Left ventricle myocardium superior (tissue), 1 donor: ENCODE data around the gene PRRX2. TPM values are rescaled to one million over a fixed set of nuclear protein-coding genes. Genes with fewer than 3 reads are reported as not detected.
A peak's percentile ranks its signal among the peaks of the same experiment; 100 is the strongest.

ENCODE experiments used
- ATAC-seq: fragments of 200-7000 bp; cut with Tn5 transposase; one replicate; pipeline ENCODE4 v1.9.1; 2020; ENCODE audit warnings: mild to moderate bottlenecking, moderate library complexity
- DNase-seq: peaks from one replicate; pipeline ENCODE4 v3.0.0-alpha.2; 2020
- intact Hi-C: fragments of 100-400 bp; cut with micrococcal nuclease; formaldehyde crosslinking; loops from one replicate; pipeline ENCODE4 v1.11.0; 2022
- long read RNA-seq: library from polyadenylated mRNA; unstranded; transcript quantifications from one replicate; pipeline ENCODE4 v2.0.0, GENCODE V29; 2021
- total RNA-seq: library from RNA; stranded (reverse); fragmentation: NEBNext Ultra II Directional; extraction: Animal tissue kit (Norgen Biotek cat#: 25700); gene quantifications from one replicate; pipeline ENCODE4 v1.2.1, GENCODE V29; 2021
- donor health status: DM: no; HTN: yes; CAD: no; lungs with severe emphysema.

PRRX2 gene
- total RNA-seq = 0.20 TPM
- long read RNA-seq = 0 reads

DNA sequence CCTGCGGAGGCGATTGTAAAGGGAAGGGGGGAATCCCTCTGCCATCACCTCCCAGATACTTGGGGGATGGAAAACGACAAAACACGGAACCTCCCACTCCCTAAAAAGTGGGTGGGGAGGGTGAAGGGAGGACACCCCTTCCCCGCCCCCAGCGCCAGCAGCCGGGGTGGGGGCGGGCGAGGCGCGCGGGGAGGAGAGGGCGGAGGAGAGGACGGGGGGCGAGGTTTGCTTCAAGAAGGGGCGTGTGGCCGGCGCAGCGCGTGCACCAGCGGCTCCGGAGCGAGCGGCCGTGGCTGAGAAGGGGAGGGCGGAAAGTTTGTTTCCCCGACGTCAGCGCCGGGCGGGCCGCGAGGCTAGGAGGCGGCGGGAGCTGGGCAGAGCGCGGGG is at the start of gene PRRX2:
Gene PRRX2 (plus strand): TSS at position 259 of the 387 bp plus-strand sequence. CDS start 221 bp downstream, outside the sequence.
- DNase-seq (no peak), ATAC-seq (peak; percentile 69)
- intact Hi-C loops = no loop called here

GRCh38 chr9:129617167-129617566 is 48.3 kb upstream of the PRRX2 start:
- no peak for DNase-seq

GRCh38 chr9:129619787-129620668 is 45.4 kb upstream of the PRRX2 start:
- ATAC-seq (peak; percentile 33), DNase-seq (no peak)
- intact Hi-C loops = no loop called here

More at GRCh38 chr9:129617167-129617566, 48.3 kb upstream of the PRRX2 start:
- intact Hi-C loops = no loop called here
- no peak for ATAC-seq

DNA sequence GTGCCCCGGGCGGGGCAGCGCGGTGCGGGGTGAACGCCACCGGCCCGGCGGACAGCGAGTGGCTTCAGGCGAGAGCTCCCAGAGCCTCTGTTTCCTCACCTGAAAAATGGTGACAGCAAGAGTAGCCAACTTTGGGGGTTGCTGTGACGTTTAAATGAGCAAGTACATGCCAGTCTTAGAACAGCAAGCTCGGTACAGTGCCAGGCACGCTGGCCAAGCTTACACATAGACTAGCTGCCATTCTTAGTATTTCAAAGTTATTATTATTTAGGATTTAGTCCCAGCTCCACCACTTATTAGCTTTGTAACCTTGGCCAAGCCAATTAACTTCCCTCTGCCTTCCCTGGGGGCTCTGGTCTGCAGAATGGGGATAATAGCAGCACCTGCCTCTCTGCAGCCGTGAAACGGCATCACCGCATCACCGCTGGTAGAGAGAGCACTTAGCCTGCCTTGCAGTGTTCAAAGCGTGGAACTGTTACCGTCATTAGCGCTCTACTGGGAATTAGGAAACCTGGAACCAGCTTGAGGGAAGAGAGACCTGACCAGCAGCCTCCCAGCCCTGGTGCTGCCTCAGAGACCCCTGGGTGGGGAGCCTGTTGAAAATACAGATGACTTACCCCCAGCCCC is 44.7 kb upstream of the PRRX2 start, which contains the start of gene C9orf50:
Gene C9orf50 (minus strand): TSS at position 433 of the 627 bp plus-strand sequence. CDS start 527 bp downstream, outside the sequence.
- ATAC-seq (no peak), DNase-seq (no peak)
- intact Hi-C loops = no loop called here

GRCh38 chr9:129623331-129623730 is 42.1 kb upstream of the PRRX2 start:
- ATAC-seq (no peak), DNase-seq (no peak)
- intact Hi-C loops = no loop called here

- intact Hi-C loops = no loop called here
- ATAC-seq (no peak), DNase-seq (peak; percentile 71)
Measured at GRCh38 chr9:129624168-129624759, 41.2 kb upstream of the PRRX2 start.

GRCh38 chr9:129624947-129625346 is 40.5 kb upstream of the PRRX2 start:
- intact Hi-C loops = no loop called here
- no peak for DNase-seq

DNA sequence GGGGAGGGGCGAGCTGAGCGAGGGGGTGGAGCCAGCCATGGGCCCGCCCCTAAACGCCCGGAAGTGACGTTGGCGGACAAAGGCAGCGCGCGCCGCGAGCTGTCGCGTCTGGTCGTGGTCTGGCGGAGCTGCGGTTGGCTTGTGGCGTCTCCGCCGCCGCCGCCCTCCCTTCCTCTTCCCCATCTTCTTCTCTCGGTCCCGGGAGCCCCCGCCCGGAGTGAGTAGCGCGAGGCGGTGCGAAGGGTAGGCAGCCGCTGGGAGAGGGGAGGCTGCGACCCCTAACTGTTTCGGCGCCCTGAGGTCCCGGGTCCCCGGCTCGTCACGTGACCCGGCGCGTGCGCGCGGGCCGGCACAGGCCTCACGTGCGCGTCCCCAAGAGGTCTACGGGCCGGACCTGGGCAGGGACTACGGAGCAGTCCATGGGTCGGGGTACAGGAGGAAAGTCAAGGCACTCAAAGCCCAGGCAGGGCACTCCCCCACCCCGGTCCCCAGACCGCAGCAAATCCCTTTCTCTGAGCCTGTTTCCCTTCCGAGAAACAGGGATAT is 39.3 kb upstream of the PRRX2 start, which contains the start of gene NTMT1:
Gene NTMT1 (plus strand): TSS at position 85 of the 546 bp plus-strand sequence. CDS start 6,541 bp downstream, outside the sequence.
- peak; percentile 93 for DNase-seq
- peak; percentile 92 for ATAC-seq
- intact Hi-C loops = no loop called here

More at GRCh38 chr9:129624947-129625346, 40.5 kb upstream of the PRRX2 start:
- no peak for ATAC-seq

DNA sequence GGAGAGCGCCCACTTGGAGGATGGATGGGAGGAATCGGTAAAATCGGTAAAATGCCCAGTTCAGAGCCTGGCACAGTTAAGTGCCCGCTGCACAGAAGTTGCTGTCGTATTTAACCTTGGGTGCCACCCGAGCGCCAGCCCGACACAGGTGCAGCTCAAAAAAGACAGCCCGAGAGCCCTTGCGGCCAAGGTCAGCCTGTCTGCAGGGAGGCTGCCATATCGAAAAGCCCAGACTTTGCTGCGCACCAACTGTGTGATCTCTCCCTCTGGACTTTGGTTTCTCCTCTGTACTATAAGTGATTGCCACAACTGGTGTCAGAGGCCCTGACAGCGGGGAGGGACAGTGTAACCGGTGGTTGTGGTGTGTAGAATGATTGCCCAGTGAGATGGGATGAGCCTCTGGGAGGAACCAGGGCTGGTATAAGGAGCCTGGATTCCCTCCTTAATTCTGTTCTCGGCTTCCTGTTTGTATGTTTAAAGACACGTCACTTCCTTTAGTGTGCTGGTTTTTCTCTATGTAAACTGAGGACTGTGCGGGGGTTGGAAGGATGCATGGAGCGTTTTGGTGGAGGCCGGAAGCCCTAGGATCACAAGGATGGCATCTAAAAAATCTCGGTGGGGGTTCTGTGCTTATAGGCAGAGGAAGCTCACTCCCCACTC is 38.7 kb upstream of the PRRX2 start:
- intact Hi-C loops = no loop called here
- DNase-seq (peak; percentile 57), ATAC-seq (peak; percentile 41)

GRCh38 chr9:129627556-129628440 is 37.6 kb upstream of the PRRX2 start:
- intact Hi-C loops = no loop called here
- DNase-seq = no peak

GRCh38 chr9:129628709-129629108 is 36.7 kb upstream of the PRRX2 start:
- DNase-seq = no peak
- ATAC-seq = no peak
- intact Hi-C loops = no loop called here

More at GRCh38 chr9:129627556-129628440, 37.6 kb upstream of the PRRX2 start:
- ATAC-seq = no peak

- intact Hi-C loops = no loop called here
- ATAC-seq (no peak), DNase-seq (no peak)
Measured at GRCh38 chr9:129629251-129629820, 36.1 kb upstream of the PRRX2 start.

GRCh38 chr9:129630967-129631673 is 34.3 kb upstream of the PRRX2 start:
- DNase-seq (peak; percentile 67), ATAC-seq (peak; percentile 62)
- intact Hi-C loops = no loop called here

DNA sequence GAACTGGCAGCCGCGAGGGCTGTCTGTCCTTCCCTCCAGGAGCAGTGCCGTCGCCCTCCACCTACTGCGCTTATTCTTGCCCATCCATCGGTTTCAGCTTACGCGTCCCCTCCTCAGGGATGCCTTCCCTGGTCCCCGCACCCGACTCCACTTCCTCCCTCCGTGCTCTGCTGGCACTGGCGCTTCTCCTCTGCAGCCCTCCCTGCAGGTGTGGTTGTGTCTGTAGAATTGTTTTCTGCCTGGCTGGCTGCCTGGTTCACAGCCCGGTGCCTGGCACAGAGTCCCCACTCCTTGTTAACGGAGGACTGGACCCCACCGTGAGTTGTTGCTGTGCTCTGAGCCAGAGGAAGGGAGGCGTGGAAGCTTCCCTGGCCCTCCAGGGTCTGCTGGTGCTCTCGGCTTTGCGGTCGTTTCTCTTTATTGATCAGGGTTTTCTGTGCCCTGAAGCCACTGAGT is 33.7 kb upstream of the PRRX2 start:
- intact Hi-C loops = no loop called here
- no peak for ATAC-seq
- DNase-seq = no peak

DNA sequence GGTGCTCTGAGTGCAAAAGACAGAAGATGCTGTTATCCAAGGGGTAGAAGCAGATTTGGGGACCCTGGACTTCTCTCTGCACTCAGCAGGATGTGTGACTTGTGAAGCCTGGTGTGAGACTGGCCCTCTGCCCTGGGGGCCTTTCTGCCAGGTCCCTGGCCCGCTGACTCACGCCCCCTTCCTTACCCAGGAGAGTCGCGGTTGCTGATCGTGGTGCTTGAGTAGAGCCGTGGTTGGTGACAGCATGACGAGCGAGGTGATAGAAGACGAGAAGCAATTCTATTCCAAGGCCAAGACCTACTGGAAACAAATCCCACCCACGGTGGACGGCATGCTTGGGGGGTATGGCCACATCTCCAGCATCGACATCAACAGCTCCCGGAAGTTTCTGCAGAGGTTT is 33.0 kb upstream of the PRRX2 start:
- no peak for ATAC-seq

GRCh38 chr9:129633207-129633606 is 32.2 kb upstream of the PRRX2 start:
- ATAC-seq (no peak), DNase-seq (no peak)
- intact Hi-C loops = no loop called here

More for the DNA sequence above, 33.0 kb upstream of the PRRX2 start:
- DNase-seq = no peak
- intact Hi-C loops = no loop called here

- intact Hi-C loops = no loop called here
- DNase-seq (no peak), ATAC-seq (no peak)
Measured at GRCh38 chr9:129633848-129634247, 31.6 kb upstream of the PRRX2 start.
